Skin of body (tissue), 3 donors: ENCODE measurements around the gene NAALADL1. TPM values are rescaled to one million over a fixed set of nuclear protein-coding genes. Genes with fewer than 3 reads are reported as not detected.
A peak's percentile ranks its signal among the peaks of the same experiment; 100 is the strongest.
"Not testable (repeated sequence)": the region's sequence is repeated elsewhere in the genome, so short reads cannot be mapped to it uniquely, and the experiment has no call there.

Experiments
- DNase-seq: peaks from one replicate; lab custom pipeline; 2025; lab: John Stamatoyannopoulos, UW
- small RNA-seq: library from RNA; depleted of rRNA; stranded (forward); fragments of <200 nt; gene quantifications from one replicate; pipeline ENCODE3, GENCODE V24; 2014; ENCODE audit warnings: low replicate concordance
- total RNA-seq: library from RNA; depleted of rRNA; stranded (reverse); fragments of >200 nt; gene quantifications from one replicate; pipeline ENCODE4 v1.2.3, GENCODE V29; 2014

NAALADL1 gene
- total RNA-seq, 1 donor from 2014 or later: 9.0 TPM

GRCh38 chr11:65013888-65014725 is 44.2 kb downstream of the NAALADL1 start, which contains the start of gene ARL2:
Gene ARL2, plus strand, starts transcription at chr11:65014160. Its CDS starts 48 bp downstream, at chr11:65014208.
- peak; percentile 88 for DNase-seq

DNA sequence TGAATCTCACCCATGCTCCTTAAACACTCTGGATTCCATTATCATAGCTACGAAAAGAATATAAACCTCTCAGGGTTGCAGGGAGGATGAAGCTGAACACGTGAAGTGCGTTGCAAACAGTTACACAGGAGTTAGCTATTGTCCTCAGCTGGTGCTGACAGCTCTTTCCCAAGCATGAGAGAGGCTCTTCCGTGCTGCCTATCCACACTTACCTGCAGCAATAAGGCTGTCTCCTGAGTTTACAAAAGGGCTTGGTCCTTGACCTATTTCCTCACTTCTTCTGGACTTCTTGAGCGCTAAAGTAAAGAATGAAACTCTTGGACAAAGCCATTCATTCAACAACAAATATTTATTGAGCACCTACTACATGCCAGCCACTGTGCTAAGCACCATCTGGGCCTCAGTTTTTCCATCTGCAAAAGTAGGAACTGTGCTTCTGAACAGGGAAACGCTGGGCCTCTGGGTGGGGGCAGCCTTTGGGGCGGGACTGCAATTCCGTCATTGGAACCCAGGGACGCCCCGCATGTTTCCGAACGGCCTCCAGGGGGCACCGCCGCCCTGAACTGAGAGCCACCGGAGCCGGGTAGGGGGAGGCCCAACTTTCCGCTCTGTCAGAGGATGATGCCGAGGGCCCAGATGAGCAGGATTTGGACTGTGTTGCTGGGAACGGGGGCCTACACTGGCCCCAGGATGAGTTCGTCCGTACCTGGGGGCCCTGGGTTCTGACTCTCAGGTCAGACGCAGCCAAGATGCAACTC is 45.0 kb downstream of the NAALADL1 start:
- peak; percentile 93 for DNase-seq

DNA sequence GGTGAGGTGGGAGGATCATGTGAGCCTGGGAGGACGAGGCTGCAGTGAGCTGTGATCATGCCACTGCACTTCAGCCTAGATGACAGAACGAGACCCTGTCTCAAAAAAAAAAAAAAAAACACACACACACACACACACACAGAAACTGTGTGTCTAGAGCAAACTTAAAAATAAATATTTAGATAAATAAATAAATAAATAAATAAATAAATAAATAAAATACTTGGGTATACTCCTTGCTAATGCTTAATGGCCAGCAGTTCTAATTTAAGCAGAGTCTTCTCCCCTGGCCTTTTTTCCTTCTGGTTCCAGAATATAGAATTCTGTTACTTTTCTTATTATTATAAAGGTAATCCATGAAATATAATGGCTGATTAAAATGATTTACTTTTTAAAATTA is 49.5 kb downstream of the NAALADL1 start:
- DNase-seq: no peak

DNA sequence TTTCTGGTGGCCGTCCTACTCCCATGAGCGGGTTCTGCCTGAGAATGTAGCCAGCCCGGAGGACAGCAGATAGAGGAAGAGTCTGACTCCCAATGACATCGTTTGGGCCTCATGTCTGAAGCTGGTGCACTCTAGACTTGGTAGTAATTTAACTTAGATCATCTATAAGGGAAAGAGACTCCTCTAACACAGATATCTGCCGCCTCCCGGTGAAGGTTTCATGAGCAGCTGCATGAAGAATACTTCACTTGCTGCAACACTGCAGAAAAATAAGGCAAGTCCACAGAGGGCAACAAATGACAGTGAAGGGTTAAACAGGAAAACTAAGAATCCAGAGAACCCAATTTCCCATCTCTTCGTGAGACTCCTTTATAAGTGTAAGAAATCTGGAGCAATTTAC is 50.3 kb downstream of the NAALADL1 start:
- no peak for DNase-seq

DNA sequence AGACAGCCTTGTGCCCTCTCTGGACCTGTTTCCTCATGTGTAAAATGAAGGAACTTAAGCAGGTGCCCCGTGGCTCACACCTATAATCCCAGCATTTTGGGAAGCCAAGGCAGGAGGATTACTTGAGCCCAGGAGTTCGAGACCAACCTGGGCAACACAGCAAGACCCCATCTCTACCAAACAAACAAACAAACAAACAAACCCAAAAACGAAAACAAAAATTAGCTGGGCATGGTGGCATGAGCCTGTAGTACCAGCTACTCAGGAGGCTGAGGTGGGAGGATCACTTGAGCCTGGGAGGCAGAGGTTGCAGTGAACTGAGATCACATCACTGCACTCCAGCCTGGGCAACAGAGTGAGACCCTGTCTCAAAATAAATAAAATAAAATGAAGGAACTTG is 54.4 kb downstream of the NAALADL1 start:
- not testable (repeated sequence) for DNase-seq

DNA sequence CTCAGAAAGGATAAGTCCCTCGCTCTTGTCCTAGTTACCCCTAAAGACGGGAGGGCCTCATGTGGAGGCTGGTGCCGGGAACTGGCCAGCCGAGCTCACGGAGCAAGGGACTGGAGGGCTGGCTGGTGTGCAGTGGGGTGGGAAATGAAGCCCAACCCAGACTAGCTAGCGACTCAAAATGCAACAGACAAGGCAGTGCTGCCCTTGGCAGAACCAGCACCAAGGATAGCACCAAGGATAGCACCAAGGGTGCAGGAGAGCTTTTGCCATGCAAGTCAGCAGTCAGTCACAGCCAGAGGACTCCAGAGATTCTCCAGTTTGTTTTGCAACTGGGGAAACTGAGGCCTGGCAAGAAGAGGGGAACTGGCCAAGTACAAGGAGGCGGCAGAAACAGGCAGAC is 55.1 kb downstream of the NAALADL1 start:
- no peak for DNase-seq

DNA sequence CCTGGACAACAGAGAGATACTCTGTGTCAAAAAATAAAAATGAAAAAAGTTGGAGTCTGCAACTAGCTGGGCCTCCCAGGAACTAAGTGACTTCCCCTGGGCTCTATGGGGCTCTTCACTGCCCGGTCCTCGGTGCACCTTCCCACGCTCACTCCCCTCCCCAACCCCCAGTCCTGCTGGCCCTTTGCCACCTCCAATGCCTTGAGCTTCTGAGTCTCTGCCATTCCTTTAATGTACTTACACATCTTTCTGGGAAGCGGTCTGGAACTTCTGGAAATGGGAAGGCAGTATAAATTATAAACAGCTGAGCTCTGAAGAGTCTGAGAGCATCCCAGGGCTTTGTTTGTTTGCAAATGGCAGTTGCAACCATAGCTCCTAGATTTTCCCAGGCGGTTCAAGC is 55.6 kb downstream of the NAALADL1 start:
- no peak for DNase-seq

- DNase-seq: no peak
Measured at GRCh38 chr11:64999478-64999877, 58.9 kb downstream of the NAALADL1 start.

DNA sequence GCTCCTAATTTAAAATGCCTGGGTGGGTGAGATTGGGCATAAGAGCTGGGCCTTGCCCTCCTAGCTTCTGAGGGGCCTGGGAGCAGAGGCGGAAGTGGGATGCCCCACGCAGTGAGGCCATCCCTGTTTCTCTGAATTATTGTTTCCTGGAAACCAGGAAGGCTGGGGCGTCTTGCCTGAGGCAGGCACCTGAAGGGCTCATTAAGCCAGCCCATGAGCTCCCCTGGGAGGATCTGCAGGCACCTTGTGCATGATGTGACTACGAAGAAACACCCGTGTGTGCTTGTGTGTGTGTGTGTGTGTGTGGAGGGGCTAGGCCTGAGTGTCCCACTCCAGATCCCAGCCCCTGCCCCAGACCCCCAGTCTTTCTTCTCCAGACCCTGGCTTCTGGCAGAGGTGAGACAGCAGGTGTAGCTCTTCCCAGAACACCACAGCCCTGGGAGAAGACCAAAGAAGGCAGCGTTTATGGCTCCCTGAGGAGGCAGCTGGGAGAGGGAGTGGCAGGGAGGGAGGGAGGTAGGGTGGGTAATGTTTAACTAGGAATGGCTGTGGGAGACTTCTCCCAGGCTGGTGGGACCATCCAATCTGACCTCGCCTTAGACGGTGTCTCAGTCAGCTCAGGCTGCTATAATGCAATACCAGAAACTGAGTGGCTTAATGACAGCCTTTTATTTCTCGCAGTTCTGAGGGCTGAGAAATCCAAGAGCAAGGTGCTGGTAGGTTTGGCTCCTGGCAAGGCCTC is 59.5 kb downstream of the NAALADL1 start:
- no peak for DNase-seq

- no peak for DNase-seq
Measured at GRCh38 chr11:64998141-64998540, 60.2 kb downstream of the NAALADL1 start.

GRCh38 chr11:64996710-64997380 is 61.5 kb downstream of the NAALADL1 start, which contains the start of gene BATF2:
Gene BATF2, minus strand, starts transcription at chr11:64996971. Its CDS starts 57 bp downstream, at chr11:64996914.
- no peak for DNase-seq

DNA sequence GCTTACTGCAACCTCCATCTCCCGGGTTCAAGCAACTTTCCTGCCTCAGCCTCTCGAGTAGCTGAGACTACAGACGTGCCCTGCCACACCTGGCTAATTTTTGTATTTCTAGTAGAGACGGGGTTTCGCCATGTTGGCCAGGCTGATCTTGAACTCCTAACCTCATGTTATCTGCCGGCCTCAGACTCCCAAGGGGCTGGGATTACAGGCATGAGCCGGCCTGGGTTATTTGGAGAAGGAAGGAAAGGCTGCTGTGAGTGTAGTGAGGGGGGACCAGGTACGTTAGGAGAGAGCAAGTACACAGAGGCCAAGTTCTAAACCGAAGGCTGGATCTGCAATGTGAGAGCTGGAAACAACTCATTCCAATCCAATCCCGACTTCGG is 62.0 kb downstream of the NAALADL1 start:
- DNase-seq: no peak

Small RNA genes within 50 kb of the gene (small RNA-seq; reads per million reads assigned to genes)
- gene MIR6879 (not detected), gene SNX15 (not detected)

Other genes with a start within 250 kb of the NAALADL1 start
- gene MEN1, start 248.0 kb downstream of the NAALADL1 start, total RNA-seq: 11.7 TPM
- gene CDC42BPG, start 213.9 kb downstream of the NAALADL1 start, total RNA-seq: 9.7 TPM
- gene EHD1, start 179.9 kb downstream of the NAALADL1 start, total RNA-seq: 27.1 TPM
- 8.1 TPM for gene ATG2A, start 141.3 kb downstream of the NAALADL1 start, total RNA-seq
- gene PPP2R5B, start 133.9 kb downstream of the NAALADL1 start, total RNA-seq: 5.5 TPM
- gene GPHA2, start 122.7 kb downstream of the NAALADL1 start, total RNA-seq: not detected
- not detected for gene MAJIN, start 86.4 kb downstream of the NAALADL1 start, total RNA-seq
- gene BATF2, start 61.6 kb downstream of the NAALADL1 start, total RNA-seq: 0.20 TPM
- 43.3 TPM for gene ARL2, start 44.4 kb downstream of the NAALADL1 start, total RNA-seq
- gene SNX15, start 31.1 kb downstream of the NAALADL1 start, total RNA-seq: 8.6 TPM
- 3.5 TPM for gene SAC3D1, start 17.3 kb downstream of the NAALADL1 start, total RNA-seq
- gene CDCA5, start 25.5 kb upstream of the NAALADL1 start, total RNA-seq: 4.1 TPM
- 20.5 TPM for gene ZFPL1, start 25.7 kb upstream of the NAALADL1 start, total RNA-seq
- gene VPS51, start 37.7 kb upstream of the NAALADL1 start, total RNA-seq: 93.3 TPM
- 31.4 TPM for gene TM7SF2, start 53.3 kb upstream of the NAALADL1 start, total RNA-seq
- gene ZNHIT2, start 59.1 kb upstream of the NAALADL1 start, total RNA-seq: 3.3 TPM
- gene FAU, start 63.6 kb upstream of the NAALADL1 start, total RNA-seq: 353 TPM
- 35.5 TPM for gene MRPL49, start 63.8 kb upstream of the NAALADL1 start, total RNA-seq
- 12.0 TPM for gene SYVN1, start 76.0 kb upstream of the NAALADL1 start, total RNA-seq
- gene SPDYC, start 111.7 kb upstream of the NAALADL1 start, total RNA-seq: not detected
- gene CAPN1, start 123.4 kb upstream of the NAALADL1 start, total RNA-seq: 79.7 TPM
- gene POLA2, start 203.4 kb upstream of the NAALADL1 start, total RNA-seq: 8.1 TPM